B cell (primary cell): Measurements from ENCODE around the gene NANOS2. TPM values are rescaled to one million over a fixed set of nuclear protein-coding genes. Genes with fewer than 3 reads are reported as not detected.

Source experiments
- ATAC-seq: fragments of 200-7000 bp; cut with Tn5 transposase; one replicate; pipeline ENCODE4 v1.10.0; 2021; ENCODE audit warnings: low read depth, mild to moderate bottlenecking, moderate number of reproducible peaks, moderate library complexity
- CTCF ChIA-PET: fragments of 350-600 bp; sonication (Branson Sonifier 250); formaldehyde crosslinking; loops from one replicate; lab custom pipeline; 2021; ENCODE audit warnings: antibody characterized with exemption, inconsistent platforms; lab: Charles Lee
- POLR2A ChIA-PET: fragments of 350-600 bp; sonication (Branson Sonifier 250); formaldehyde crosslinking; loops from one replicate; lab custom pipeline; 2021; ENCODE audit warnings: antibody characterized with exemption; lab: Charles Lee
- DNase-seq: peaks from one replicate; pipeline ENCODE4 v3.0.0; 2013
- H2AFZ ChIP-seq: 2 replicates; pipeline ENCODE4 v1.6.1; 2012; ENCODE audit warnings: mild to moderate bottlenecking, low read depth, low read length; ENCODE audit not compliant: insufficient read depth, poor library complexity, severe bottlenecking
- H3K27ac ChIP-seq, 2 donors: 1 replicate in 1 of 2; 2 replicates in 1 of 2; pipeline ENCODE4 v1.5.1; 2012 to 2013; ENCODE audit warnings: low read length in 2 of 2, mild to moderate bottlenecking in 2 of 2, moderate library complexity in 1 of 2
- H3K27me3 ChIP-seq, 4 experiments: fragments of 200-600 bp in 1 of 4; sonication (generic) in 1 of 4; replicated peaks in 1 of 4; 1 replicate in 2 of 4; 2 replicates in 2 of 4; pipeline versions ENCODE4 v1.6.1 to v1.7.0; 2013 to 2016; ENCODE audit warnings: low read length in 3 of 4, mild to moderate bottlenecking in 2 of 4, mixed read lengths in 1 of 4, moderate library complexity in 1 of 4; ENCODE audit not compliant: insufficient read depth in 4 of 4, control insufficient read depth in 3 of 4; ENCODE audit errors: control extremely low read depth in 1 of 4
- H3K36me3 ChIP-seq, 2 experiments: replicated peaks in 1 of 2; 1 replicate in 1 of 2; 2 replicates in 1 of 2; pipeline versions ENCODE4 v1.6.1 to v1.7.1; 2013; ENCODE audit warnings: low read length in 1 of 2; ENCODE audit not compliant: insufficient read depth in 2 of 2, control insufficient read depth in 1 of 2; ENCODE audit errors: control extremely low read depth in 1 of 2, extremely low read depth in 1 of 2
- H3K4me1 ChIP-seq, 2 donors: fragments of 200-600 bp in 1 of 2; sonication (generic) in 1 of 2; 1 replicate in 1 of 2; 2 replicates in 1 of 2; pipeline versions ENCODE4 v1.5.1 to v1.6.1; 2013 to 2017; ENCODE audit warnings: low read length in 2 of 2; ENCODE audit not compliant: control insufficient read depth in 2 of 2, insufficient read depth in 2 of 2
- H3K4me2 ChIP-seq: replicated peaks from 2 replicates; pipeline ENCODE3; 2012; ENCODE audit warnings: mild to moderate bottlenecking, low read depth, low read length; ENCODE audit not compliant: poor library complexity, severe bottlenecking
- H3K4me3 ChIP-seq, 5 experiments: fragments of 200-600 bp in 1 of 5; sonication (generic) in 1 of 5; 1 replicate in 3 of 5; 2 replicates in 2 of 5; pipeline versions ENCODE4 v1.5.1 to v1.7.0; 2011 to 2016; ENCODE audit warnings: low read length in 4 of 5, mild to moderate bottlenecking in 4 of 5, low read depth in 2 of 5, control low read depth in 1 of 5, moderate library complexity in 1 of 5; ENCODE audit not compliant: insufficient read depth in 1 of 5; ENCODE audit errors: control extremely low read depth in 1 of 5, extremely low read depth in 1 of 5
- H3K79me2 ChIP-seq: fragments of 200-600 bp; sonication (generic); one replicate; pipeline ENCODE4 v1.6.0; 2016; ENCODE audit warnings: low read length; ENCODE audit not compliant: control insufficient read depth, insufficient read depth
- H3K9ac ChIP-seq: fragments of 200-600 bp; sonication (generic); 2 replicates; pipeline ENCODE4 v1.6.1; 2017; ENCODE audit warnings: mild to moderate bottlenecking, low read length, moderate library complexity
- H3K9me3 ChIP-seq, 3 donors: one replicate each; pipeline versions ENCODE4 v1.6.1 to v1.7.1; 2013; ENCODE audit warnings: low read length in 2 of 3; ENCODE audit not compliant: control insufficient read depth in 2 of 3, insufficient read depth in 1 of 3; ENCODE audit errors: control extremely low read depth in 1 of 3
- H4K20me1 ChIP-seq: 2 replicates; pipeline ENCODE4 v1.6.0; 2012; ENCODE audit warnings: mild to moderate bottlenecking, low read length; ENCODE audit not compliant: insufficient read depth, control insufficient read depth, poor library complexity, severe bottlenecking
- H3K27ac Mint-ChIP-seq: one replicate; pipeline ENCODE4 v1.8.0; 2021; ENCODE audit warnings: mixed read lengths
- H3K27me3 Mint-ChIP-seq: one replicate; pipeline ENCODE4 v1.8.0; 2021; ENCODE audit warnings: mixed read lengths
- H3K4me1 Mint-ChIP-seq: one replicate; pipeline ENCODE4 v1.8.0; 2021; ENCODE audit warnings: mixed read lengths
- H3K4me3 Mint-ChIP-seq: one replicate; pipeline ENCODE4 v1.8.0; 2021; ENCODE audit warnings: mixed read lengths
- H3K9me3 Mint-ChIP-seq: one replicate; pipeline ENCODE4 v1.8.0; 2022; ENCODE audit warnings: mixed read lengths; ENCODE audit not compliant: insufficient read depth
- EZH2 ChIP-seq: IDR thresholded peaks from 2 replicates; pipeline ENCODE4 v1.6.1; 2012; ENCODE audit warnings: borderline replicate concordance, low read depth, mild to moderate bottlenecking, moderate library complexity, low read length; ENCODE audit not compliant: insufficient read depth, poor library complexity, severe bottlenecking
- WGBS: methylation state at CpG from one replicate; pipeline ENCODE4 v1.1.5; 2013; ENCODE audit warnings: missing lambda C conversion rate; ENCODE audit not compliant: insufficient coverage; 5-methylcytosine and 5-hydroxymethylcytosine counted together
- intact Hi-C: fragments of 100-400 bp; cut with micrococcal nuclease; formaldehyde crosslinking; loops from one replicate; pipeline ENCODE4 v1.10.0; 2022
- polyA plus RNA-seq: library from polyadenylated mRNA; depleted of rRNA; stranded (reverse); fragments of >200 nt; gene quantifications from 2 replicates; pipeline ENCODE4 v1.2.3, GENCODE V29; 2012
- total RNA-seq, 2 donors: library from RNA; stranded (reverse); fragments of 120-200 nt in 1 of 2; gene quantifications; 1 replicate in 1 of 2; 2 replicates in 1 of 2; pipeline versions ENCODE4 v1.2.3 to v1.2.4, GENCODE V29; 2013 to 2022
- TF ChIP-seq, protein P1 (sequence below): fragments of 200-600 bp; IDR thresholded peaks from one replicate; pipeline ENCODE4 v1.8.0; 2022; ENCODE audit warnings: antibody characterized with exemption, mild to moderate bottlenecking

Gene NANOS2
- total and polyA plus RNA-seq, 2 donors (not counting 1 experiment from before 2014, with no cell fraction given) = not detected

- peaks cover 35% of the 10 kb centered on the region for H3K4me1 Mint-ChIP-seq
- intact Hi-C loops = no loop called here
- no peaks in the 10 kb centered on the region for H3K9me3 Mint-ChIP-seq
- Histone ChIP-seq H3K4me2 (peak overlapping the region; percentile 89), H3K9ac (peak overlapping the region; percentile 73), H3K9me3 (no peaks in the 10 kb centered on the region), H3K27ac (no peak overlapping the region), H3K27me3 (no peaks in the 10 kb centered on the region), H3K4me3 (peak overlapping the region in 3 of 5 experiments; percentile 74 to 88 (median 76)), H4K20me1 (no peaks in the 10 kb centered on the region), H2AFZ (peak overlapping the region; percentile 82), H3K4me1 (peaks cover 23 to 33% of the 10 kb centered on the region in 2 donors), H3K79me2 (peaks cover 20% of the 10 kb centered on the region), H3K36me3 (peaks cover 3 to 9% of the 10 kb centered on the region in 2 experiments)
- WGBS = 23% methylated on average over 65 of the region's 69 CpGs
- no peak for ATAC-seq
- no peak overlapping the region for H3K27ac Mint-ChIP-seq
- DNase-seq = peak; percentile 64
- peak overlapping the region; percentile 68 for H3K4me3 Mint-ChIP-seq
- TF ChIP-seq, protein P1, sequence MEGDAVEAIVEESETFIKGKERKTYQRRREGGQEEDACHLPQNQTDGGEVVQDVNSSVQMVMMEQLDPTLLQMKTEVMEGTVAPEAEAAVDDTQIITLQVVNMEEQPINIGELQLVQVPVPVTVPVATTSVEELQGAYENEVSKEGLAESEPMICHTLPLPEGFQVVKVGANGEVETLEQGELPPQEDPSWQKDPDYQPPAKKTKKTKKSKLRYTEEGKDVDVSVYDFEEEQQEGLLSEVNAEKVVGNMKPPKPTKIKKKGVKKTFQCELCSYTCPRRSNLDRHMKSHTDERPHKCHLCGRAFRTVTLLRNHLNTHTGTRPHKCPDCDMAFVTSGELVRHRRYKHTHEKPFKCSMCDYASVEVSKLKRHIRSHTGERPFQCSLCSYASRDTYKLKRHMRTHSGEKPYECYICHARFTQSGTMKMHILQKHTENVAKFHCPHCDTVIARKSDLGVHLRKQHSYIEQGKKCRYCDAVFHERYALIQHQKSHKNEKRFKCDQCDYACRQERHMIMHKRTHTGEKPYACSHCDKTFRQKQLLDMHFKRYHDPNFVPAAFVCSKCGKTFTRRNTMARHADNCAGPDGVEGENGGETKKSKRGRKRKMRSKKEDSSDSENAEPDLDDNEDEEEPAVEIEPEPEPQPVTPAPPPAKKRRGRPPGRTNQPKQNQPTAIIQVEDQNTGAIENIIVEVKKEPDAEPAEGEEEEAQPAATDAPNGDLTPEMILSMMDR = no peak
- no peak for TF ChIP-seq EZH2
- POLR2A ChIA-PET = interaction anchor here (2.9 kb wide), 1 partner anchor 16 kb away, joined by 33 read pairs; the partner anchor contains the start of gene IRF2BP1
- H3K27me3 Mint-ChIP-seq = no peaks in the 10 kb centered on the region
- CTCF ChIA-PET = interaction anchor here (0.8 to 2.7 kb wide), 2 partner anchors 16 to 37 kb away, joined by 3 to 15 read pairs; partner anchors contain the start of genes FOXA3 and SYMPK
Observed at GRCh38 chr19:45901432-45901911, 13.1 kb downstream of the NANOS2 start.

GRCh38 chr19:45900738-45901431, 13.7 kb downstream of the NANOS2 start:
- Mint-ChIP-seq H3K4me1 (peaks cover 35% of the 10 kb centered on the region), H3K4me3 (peak overlapping the region; percentile 71), H3K9me3 (no peaks in the 10 kb centered on the region), H3K27ac (peak overlapping the region; percentile 10), H3K27me3 (no peaks in the 10 kb centered on the region)
- Histone ChIP-seq H3K27ac (no peak overlapping the region), H4K20me1 (no peaks in the 10 kb centered on the region), H3K79me2 (peaks cover 20% of the 10 kb centered on the region), H3K36me3 (peaks cover 3 to 9% of the 10 kb centered on the region in 2 experiments), H3K9me3 (no peaks in the 10 kb centered on the region), H3K9ac (peak overlapping the region; percentile 73), H3K4me3 (peak overlapping the region in 2 of 5 experiments; percentile 74 to 76), H3K27me3 (no peaks in the 10 kb centered on the region), H3K4me2 (peak overlapping the region; percentile 89), H3K4me1 (peaks cover 23 to 33% of the 10 kb centered on the region in 2 donors), H2AFZ (peak overlapping the region; percentile 82)
- DNase-seq (no peak), ATAC-seq (no peak)
- ChIA-PET CTCF (interaction anchor here (0.5 to 0.8 kb wide), 3 partner anchors 16 to 173 kb away, joined by 3 to 4 read pairs (median 3); no protein-coding TSS in a partner anchor), POLR2A (interaction anchor here (2.9 kb wide), 1 partner anchor 15 kb away, joined by 33 read pairs; the partner anchor contains the start of gene IRF2BP1)
- 97% methylated on average over 19 of the region's 22 CpGs for WGBS
- intact Hi-C loops = no loop called here
- TF ChIP-seq, protein P1 = no peak
- TF ChIP-seq EZH2 = no peak
